Activated naive CD8-positive, alpha-beta T cell treated with anti-CD3 and anti-CD28 coated beads, Interleukin-2, amount 10 ng/mL, durations not matched to agents 7 days and 5 days (primary cell): ENCODE results near the gene WASHC3. TPM values are rescaled to one million over a fixed set of nuclear protein-coding genes. Genes with fewer than 3 reads are reported as not detected.

Source experiments
- ATAC-seq: fragments of 150-1000 bp; cut with Tn5 transposase; one replicate; pipeline ENCODE4 v1.10.0; 2021; ENCODE audit warnings: low read depth, moderate library complexity
- POLR2A ChIA-PET: fragments of 350-600 bp; sonication (Branson Sonifier 250); formaldehyde crosslinking; loops from one replicate; lab custom pipeline; 2021; ENCODE audit warnings: antibody characterized with exemption; lab: Charles Lee
- DNase-seq: peaks from one replicate; pipeline ENCODE4 v3.0.0; 2021
- H3K27ac Mint-ChIP-seq: one replicate; pipeline ENCODE4 v1.8.0; 2022; ENCODE audit warnings: mild to moderate bottlenecking, mixed read lengths
- H3K27me3 Mint-ChIP-seq: one replicate; pipeline ENCODE4 v1.8.0; 2022; ENCODE audit warnings: mild to moderate bottlenecking, moderate library complexity, mixed read lengths
- H3K36me3 Mint-ChIP-seq: one replicate; pipeline ENCODE4 v1.8.0; 2021; ENCODE audit warnings: mild to moderate bottlenecking, mixed read lengths
- H3K4me1 Mint-ChIP-seq: one replicate; pipeline ENCODE4 v1.8.0; 2021; ENCODE audit warnings: mixed read lengths
- H3K4me3 Mint-ChIP-seq: one replicate; pipeline ENCODE4 v1.8.0; 2022; ENCODE audit warnings: mild to moderate bottlenecking, moderate library complexity, mixed read lengths
- H3K9me3 Mint-ChIP-seq: one replicate; pipeline ENCODE4 v1.8.0; 2021; ENCODE audit warnings: mixed read lengths
- total RNA-seq, 2 experiments: library from RNA; stranded (reverse); gene quantifications; one replicate each; pipeline ENCODE4 v1.2.3, GENCODE V29; 2021

WASHC3 gene
- total RNA-seq, 2 experiments from 2014 or later: 53.2 to 58.0 TPM

- DNase-seq: no peak
- peaks cover 1% of the 10 kb centered on the region for H3K27me3 Mint-ChIP-seq
These were observed 1.3 kb upstream of the WASHC3 start for GRCh38 chr12:102063069-102063468.

GRCh38 chr12:102062419-102062806 is 622 bp upstream of the WASHC3 start:
- DNase-seq: no peak
- H3K27ac Mint-ChIP-seq: peak overlapping the region; percentile 98
- H3K9me3 Mint-ChIP-seq: no peaks in the 10 kb centered on the region
- peaks cover 1% of the 10 kb centered on the region for H3K27me3 Mint-ChIP-seq
- H3K4me1 Mint-ChIP-seq: peaks cover 28% of the 10 kb centered on the region
- H3K36me3 Mint-ChIP-seq: peaks cover 17% of the 10 kb centered on the region
- H3K4me3 Mint-ChIP-seq: peak overlapping the region; percentile 96
- ATAC-seq: no peak
- POLR2A ChIA-PET: interaction anchor here (0.6 to 1.8 kb wide), 9 partner anchors 11 to 421 kb away, joined by 3 to 19 read pairs (median 5); partner anchors contain the start of genes NUP37 and PARPBP

More at GRCh38 chr12:102063069-102063468, 1.3 kb upstream of the WASHC3 start:
- POLR2A ChIA-PET: no interaction called here
- no peak for ATAC-seq
- Mint-ChIP-seq H3K4me3 (no peak overlapping the region), H3K4me1 (peaks cover 28% of the 10 kb centered on the region), H3K36me3 (peaks cover 11% of the 10 kb centered on the region), H3K27ac (no peak overlapping the region), H3K9me3 (no peaks in the 10 kb centered on the region)

GRCh38 chr12:102061096-102061559 is 663 bp downstream of the WASHC3 start:
- H3K4me1 Mint-ChIP-seq: peaks cover 32% of the 10 kb centered on the region
- peak overlapping the region; percentile 98 for H3K27ac Mint-ChIP-seq
- H3K9me3 Mint-ChIP-seq: no peaks in the 10 kb centered on the region
- DNase-seq (no peak), ATAC-seq (peak; percentile 26)
- peaks cover 1% of the 10 kb centered on the region for H3K27me3 Mint-ChIP-seq
- H3K4me3 Mint-ChIP-seq: peak overlapping the region; percentile 96
- peaks cover 30% of the 10 kb centered on the region for H3K36me3 Mint-ChIP-seq
- POLR2A ChIA-PET: interaction anchor here (1.2 to 1.8 kb wide), 7 partner anchors 9 to 59 kb away, joined by 5 to 19 read pairs (median 5); partner anchors contain the start of genes NUP37 and PARPBP

- DNase-seq (no peak), ATAC-seq (peak; percentile 37)
- POLR2A ChIA-PET: no interaction called here
- H3K27me3 Mint-ChIP-seq: no peaks in the 10 kb centered on the region
- peaks cover 45% of the 10 kb centered on the region for H3K36me3 Mint-ChIP-seq
- H3K4me3 Mint-ChIP-seq: peak overlapping the region; percentile 45
- no peaks in the 10 kb centered on the region for H3K9me3 Mint-ChIP-seq
- peak overlapping the region; percentile 54 for H3K27ac Mint-ChIP-seq
- peaks cover 34% of the 10 kb centered on the region for H3K4me1 Mint-ChIP-seq
These were observed 2.4 kb downstream of the WASHC3 start for GRCh38 chr12:102059343-102059742.

- POLR2A ChIA-PET: no interaction called here
- DNase-seq (no peak), ATAC-seq (no peak)
- no peaks in the 10 kb centered on the region for H3K27me3 Mint-ChIP-seq
- H3K4me3 Mint-ChIP-seq: no peak overlapping the region
- no peak overlapping the region for H3K27ac Mint-ChIP-seq
- peaks cover 66% of the 10 kb centered on the region for H3K36me3 Mint-ChIP-seq
- no peaks in the 10 kb centered on the region for H3K9me3 Mint-ChIP-seq
- H3K4me1 Mint-ChIP-seq: peaks cover 29% of the 10 kb centered on the region
These were observed 7.4 kb downstream of the WASHC3 start for GRCh38 chr12:102054345-102054744.

- no peak overlapping the region for H3K4me3 Mint-ChIP-seq
- DNase-seq (no peak), ATAC-seq (no peak)
- peaks cover 62% of the 10 kb centered on the region for H3K36me3 Mint-ChIP-seq
- H3K27ac Mint-ChIP-seq: no peak overlapping the region
- POLR2A ChIA-PET: interaction anchor here (2.9 kb wide), 1 partner anchor 9 kb away, joined by 10 read pairs; the partner anchor contains the start of gene WASHC3
- H3K4me1 Mint-ChIP-seq: peaks cover 20% of the 10 kb centered on the region
- H3K9me3 Mint-ChIP-seq: no peaks in the 10 kb centered on the region
- H3K27me3 Mint-ChIP-seq: no peaks in the 10 kb centered on the region
These were observed 8.8 kb downstream of the WASHC3 start for GRCh38 chr12:102053062-102053349.

- no peaks in the 10 kb centered on the region for H3K27me3 Mint-ChIP-seq
- H3K9me3 Mint-ChIP-seq: no peaks in the 10 kb centered on the region
- H3K36me3 Mint-ChIP-seq: peaks cover 56% of the 10 kb centered on the region
- H3K4me3 Mint-ChIP-seq: no peak overlapping the region
- H3K4me1 Mint-ChIP-seq: peaks cover 20% of the 10 kb centered on the region
- H3K27ac Mint-ChIP-seq: no peak overlapping the region
- DNase-seq: no peak
- POLR2A ChIA-PET: interaction anchor here (2.9 kb wide), 1 partner anchor 9 kb away, joined by 10 read pairs; the partner anchor contains the start of gene WASHC3
- peak; percentile 14 for ATAC-seq
These were observed 9.4 kb downstream of the WASHC3 start for GRCh38 chr12:102052192-102053061.

GRCh38 chr12:102051431-102051965 is 10.3 kb downstream of the WASHC3 start:
- no peak overlapping the region for H3K27ac Mint-ChIP-seq
- ATAC-seq (no peak), DNase-seq (no peak)
- no peaks in the 10 kb centered on the region for H3K9me3 Mint-ChIP-seq
- no peaks in the 10 kb centered on the region for H3K27me3 Mint-ChIP-seq
- POLR2A ChIA-PET: interaction anchor here (2.9 kb wide), 1 partner anchor 10 kb away, joined by 10 read pairs; the partner anchor contains the start of gene WASHC3
- peaks cover 48% of the 10 kb centered on the region for H3K36me3 Mint-ChIP-seq
- no peak overlapping the region for H3K4me3 Mint-ChIP-seq
- peaks cover 18% of the 10 kb centered on the region for H3K4me1 Mint-ChIP-seq

GRCh38 chr12:102050660-102051430 is 10.9 kb downstream of the WASHC3 start:
- H3K27ac Mint-ChIP-seq: peak overlapping the region; percentile 17
- no peak overlapping the region for H3K4me3 Mint-ChIP-seq
- H3K9me3 Mint-ChIP-seq: no peaks in the 10 kb centered on the region
- peaks cover 46% of the 10 kb centered on the region for H3K36me3 Mint-ChIP-seq
- POLR2A ChIA-PET: interaction anchor here (2.9 kb wide), 1 partner anchor 11 kb away, joined by 10 read pairs; the partner anchor contains the start of gene WASHC3
- H3K4me1 Mint-ChIP-seq: peaks cover 17% of the 10 kb centered on the region
- no peak for ATAC-seq
- H3K27me3 Mint-ChIP-seq: no peaks in the 10 kb centered on the region
- DNase-seq: no peak

- H3K36me3 Mint-ChIP-seq: peaks cover 20% of the 10 kb centered on the region
These were observed 17.9 kb downstream of the WASHC3 start for GRCh38 chr12:102043928-102044327.

GRCh38 chr12:102033991-102034745 is 27.6 kb downstream of the WASHC3 start:
- peaks cover 41% of the 10 kb centered on the region for H3K36me3 Mint-ChIP-seq
- H3K9me3 Mint-ChIP-seq: no peaks in the 10 kb centered on the region
- peaks cover 2% of the 10 kb centered on the region for H3K4me1 Mint-ChIP-seq
- no peak overlapping the region for H3K27ac Mint-ChIP-seq
- DNase-seq: no peak
- no peak overlapping the region for H3K4me3 Mint-ChIP-seq
- ATAC-seq: no peak
- H3K27me3 Mint-ChIP-seq: no peaks in the 10 kb centered on the region
- POLR2A ChIA-PET: no interaction called here

More at GRCh38 chr12:102043928-102044327, 17.9 kb downstream of the WASHC3 start:
- H3K4me1 Mint-ChIP-seq: peaks cover 15% of the 10 kb centered on the region
- no peak for DNase-seq
- peak; percentile 99 for ATAC-seq
- peak overlapping the region; percentile 58 for H3K27ac Mint-ChIP-seq
- POLR2A ChIA-PET: interaction anchor here (1.5 to 2.3 kb wide), 2 partner anchors 18 kb away, joined by 5 to 11 read pairs; partner anchors contain the start of gene WASHC3
- peak overlapping the region; percentile 59 for H3K4me3 Mint-ChIP-seq
- H3K27me3 Mint-ChIP-seq: no peaks in the 10 kb centered on the region
- H3K9me3 Mint-ChIP-seq: no peaks in the 10 kb centered on the region

- no peak for DNase-seq
- Mint-ChIP-seq H3K4me3 (no peak overlapping the region), H3K27ac (no peak overlapping the region), H3K4me1 (peaks cover 2% of the 10 kb centered on the region), H3K9me3 (no peaks in the 10 kb centered on the region), H3K36me3 (peaks cover 34% of the 10 kb centered on the region), H3K27me3 (no peaks in the 10 kb centered on the region)
- no peak for ATAC-seq
- POLR2A ChIA-PET: interaction anchor here (0.8 kb wide), 1 partner anchor 11 kb away, joined by 3 read pairs; no protein-coding TSS in a partner anchor
These were observed 29.9 kb downstream of the WASHC3 start for GRCh38 chr12:102031852-102032251.
